Renal cortical epithelial cell (primary cell): ENCODE results near the gene EHMT1. TPM values are rescaled to one million over a fixed set of nuclear protein-coding genes. Genes with fewer than 3 reads are reported as not detected.

Experiments used
- DNase-seq: peaks from one replicate; pipeline ENCODE4 v3.0.0-alpha.2; 2011; ENCODE audit warnings: low read depth
- total RNA-seq: library from RNA; depleted of rRNA; stranded (reverse); fragments of >200 nt; gene quantifications from 2 replicates; pipeline ENCODE4 v1.2.3, GENCODE V29; 2014

The EHMT1 gene
- total RNA-seq, 1 donor from 2014 or later = 92.8 TPM

- DNase-seq = no peak
These were observed 166.1 kb downstream of the EHMT1 start for GRCh38 chr9:137784641-137785513.

DNA sequence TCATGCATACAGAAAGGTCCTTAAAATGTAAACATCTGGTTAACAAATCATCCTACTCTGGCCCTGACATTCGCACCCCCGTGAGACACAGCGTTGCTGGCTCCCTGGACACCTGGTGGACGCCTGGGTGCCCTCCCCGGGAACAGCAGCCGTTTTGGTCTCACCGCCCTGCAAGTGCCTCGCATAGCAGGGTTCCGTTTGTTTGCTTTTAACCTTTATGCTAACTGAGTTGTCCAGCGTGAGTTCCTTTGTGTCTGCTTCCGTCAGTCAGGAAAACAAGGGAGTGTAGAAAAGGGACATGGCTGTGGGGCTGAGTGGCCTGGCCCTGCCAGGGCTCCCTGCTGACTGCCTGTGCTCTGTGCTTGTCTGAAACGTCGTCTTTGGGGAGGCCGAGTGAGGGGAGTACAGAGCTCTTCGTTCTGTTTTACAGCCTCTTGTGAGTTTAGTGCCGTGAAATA lies 166.9 kb downstream of the EHMT1 start:
- no peak for DNase-seq

- DNase-seq = no peak
These were observed 167.7 kb downstream of the EHMT1 start for GRCh38 chr9:137786511-137786920.

GRCh38 chr9:137787381-137787780 lies 168.6 kb downstream of the EHMT1 start:
- DNase-seq = no peak

DNA sequence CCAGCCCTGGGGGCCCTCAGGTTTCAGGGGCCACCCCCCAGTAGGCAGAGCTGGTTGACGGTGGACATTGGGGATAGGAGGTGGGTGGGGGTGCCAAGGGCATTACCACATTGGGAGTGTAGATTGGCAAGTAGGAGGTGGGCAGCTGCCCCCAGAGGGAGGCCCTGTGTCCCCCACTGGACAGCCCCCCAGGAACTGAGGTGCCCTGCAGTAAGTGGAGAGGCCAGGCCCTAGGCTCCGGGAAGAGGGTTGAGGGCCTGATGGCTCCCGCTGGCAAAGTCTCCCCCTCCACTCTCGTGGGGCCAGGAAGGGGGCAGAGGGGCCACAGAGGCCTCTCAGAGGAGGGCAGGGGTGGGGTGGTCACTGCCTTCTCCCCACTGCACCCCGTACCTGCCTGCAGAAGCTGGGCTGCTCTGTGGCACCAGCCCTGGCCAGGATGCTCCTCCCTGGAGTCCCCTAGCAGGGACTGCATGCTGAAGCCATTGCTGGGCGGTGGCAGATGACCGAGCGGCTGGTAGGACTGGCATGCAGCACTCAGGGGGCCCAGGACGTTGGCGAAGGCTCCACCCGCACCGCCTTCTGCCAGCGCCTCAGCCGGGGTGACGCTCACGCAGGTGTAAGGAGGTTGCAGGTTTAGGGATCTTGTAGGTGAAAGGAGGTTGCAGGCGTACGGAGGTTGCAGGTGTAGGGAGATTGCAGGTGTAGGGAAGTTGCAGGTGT lies 169.1 kb downstream of the EHMT1 start:
- DNase-seq = no peak

DNA sequence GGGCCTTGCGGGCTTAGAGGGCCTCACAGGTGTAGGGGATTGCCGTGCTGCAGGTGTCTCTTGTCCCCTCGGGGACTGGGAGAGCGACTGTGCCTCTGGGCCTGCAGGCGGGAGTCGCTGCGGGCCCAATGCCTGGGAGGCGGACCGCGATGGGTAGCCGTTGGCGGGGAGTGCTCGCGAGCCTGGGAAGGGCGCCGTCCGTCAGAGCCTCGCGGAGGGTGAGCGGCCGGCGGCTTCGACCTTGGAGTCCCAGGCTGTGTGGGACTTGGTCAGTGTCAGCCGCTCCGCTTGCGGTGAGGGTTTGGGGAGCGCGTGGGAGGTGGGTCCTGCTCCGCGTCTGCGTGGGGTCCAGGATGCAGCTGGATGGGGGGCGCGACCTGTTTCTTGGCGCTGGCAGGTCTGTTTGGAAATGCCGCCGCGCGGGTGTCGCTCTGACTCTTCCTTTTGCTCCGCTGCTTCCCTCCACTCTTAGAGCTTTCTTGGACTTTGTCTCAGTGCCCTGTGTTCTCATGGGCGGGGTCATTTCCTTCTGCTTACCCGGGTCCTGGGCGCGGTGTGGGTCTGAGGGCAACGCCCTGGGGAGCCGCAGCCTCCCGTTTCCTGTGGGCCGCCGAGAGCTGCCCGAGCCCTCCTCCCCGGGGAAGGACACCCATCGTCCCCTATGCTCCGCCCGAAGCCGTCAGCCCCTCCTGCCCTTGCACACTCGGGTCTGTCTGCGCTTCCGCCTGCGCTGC lies 169.9 kb downstream of the EHMT1 start:
- peak; percentile 18 for DNase-seq

- DNase-seq = peak; percentile 18
These were observed 170.6 kb downstream of the EHMT1 start for GRCh38 chr9:137789295-137789895.

DNA sequence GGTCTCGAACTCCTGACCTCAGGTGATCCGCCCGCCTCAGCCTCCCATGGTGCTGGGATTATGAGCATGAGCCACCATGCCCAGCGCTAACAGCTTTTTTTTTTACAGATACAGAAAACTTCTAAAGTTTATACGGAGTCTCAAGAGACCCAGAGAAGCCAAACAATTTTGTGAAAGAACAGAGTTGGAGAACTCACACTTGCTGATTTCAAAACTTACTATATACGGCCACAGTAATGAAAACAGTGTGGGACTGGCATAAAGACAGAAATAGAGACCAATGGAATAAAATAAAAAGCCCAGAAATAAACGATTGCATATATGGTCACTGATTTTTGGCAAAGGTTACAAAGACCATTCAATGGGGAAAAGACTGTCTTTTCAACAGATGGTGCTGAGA lies 173.1 kb downstream of the EHMT1 start:
- DNase-seq = no peak

DNA sequence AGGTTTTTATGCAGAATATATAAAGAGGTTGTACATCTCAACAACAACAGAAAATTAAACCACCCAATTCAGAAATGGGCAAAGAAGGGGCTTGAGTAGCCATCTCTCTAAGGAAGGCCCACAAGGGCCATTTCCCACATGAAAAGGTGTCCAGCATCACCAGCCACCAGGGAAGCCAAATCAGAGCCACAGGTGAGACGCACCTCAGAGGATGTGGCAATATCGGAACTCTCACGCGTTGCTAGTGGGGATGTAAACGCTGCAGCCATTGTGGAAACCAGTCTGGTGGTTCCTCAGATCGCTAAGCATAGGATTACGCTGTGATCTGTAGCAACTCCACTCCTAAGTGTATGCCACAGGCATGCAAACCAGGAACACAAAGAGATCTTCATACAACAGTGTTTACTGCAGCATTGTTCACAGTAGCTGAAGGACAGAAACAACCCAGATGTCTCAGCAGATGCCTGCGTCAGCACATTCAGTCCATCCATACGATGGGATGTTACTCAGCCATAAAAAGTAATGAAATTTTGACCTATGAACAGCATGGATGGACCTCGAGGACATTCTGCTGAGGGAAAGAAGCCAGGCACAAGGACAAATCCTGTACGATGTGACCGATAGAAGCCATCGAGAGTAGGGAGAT lies 174.5 kb downstream of the EHMT1 start:
- no peak for DNase-seq

DNA sequence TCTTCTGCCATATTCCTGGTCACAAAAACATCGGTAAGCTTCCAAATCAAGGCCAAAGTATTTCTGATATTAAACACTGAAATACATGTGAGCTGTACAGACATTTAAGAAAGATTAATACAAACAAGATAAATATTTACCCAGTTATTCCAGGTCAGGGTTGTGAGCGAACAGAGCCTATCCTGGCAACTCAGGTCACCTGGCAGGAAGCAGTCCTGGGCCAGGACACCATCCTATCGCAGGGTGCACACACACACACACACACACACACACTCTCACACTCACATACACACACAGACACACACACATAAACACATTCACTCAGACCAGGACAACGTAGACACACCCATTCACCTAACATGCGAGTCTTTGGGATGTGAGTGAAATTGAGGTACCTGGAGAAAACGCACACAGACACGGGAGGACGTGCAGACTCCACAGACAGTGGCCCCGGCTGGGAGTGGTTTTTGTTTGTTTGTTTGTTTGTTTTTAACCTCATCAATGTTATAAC lies 176.4 kb downstream of the EHMT1 start:
- no peak for DNase-seq

DNA sequence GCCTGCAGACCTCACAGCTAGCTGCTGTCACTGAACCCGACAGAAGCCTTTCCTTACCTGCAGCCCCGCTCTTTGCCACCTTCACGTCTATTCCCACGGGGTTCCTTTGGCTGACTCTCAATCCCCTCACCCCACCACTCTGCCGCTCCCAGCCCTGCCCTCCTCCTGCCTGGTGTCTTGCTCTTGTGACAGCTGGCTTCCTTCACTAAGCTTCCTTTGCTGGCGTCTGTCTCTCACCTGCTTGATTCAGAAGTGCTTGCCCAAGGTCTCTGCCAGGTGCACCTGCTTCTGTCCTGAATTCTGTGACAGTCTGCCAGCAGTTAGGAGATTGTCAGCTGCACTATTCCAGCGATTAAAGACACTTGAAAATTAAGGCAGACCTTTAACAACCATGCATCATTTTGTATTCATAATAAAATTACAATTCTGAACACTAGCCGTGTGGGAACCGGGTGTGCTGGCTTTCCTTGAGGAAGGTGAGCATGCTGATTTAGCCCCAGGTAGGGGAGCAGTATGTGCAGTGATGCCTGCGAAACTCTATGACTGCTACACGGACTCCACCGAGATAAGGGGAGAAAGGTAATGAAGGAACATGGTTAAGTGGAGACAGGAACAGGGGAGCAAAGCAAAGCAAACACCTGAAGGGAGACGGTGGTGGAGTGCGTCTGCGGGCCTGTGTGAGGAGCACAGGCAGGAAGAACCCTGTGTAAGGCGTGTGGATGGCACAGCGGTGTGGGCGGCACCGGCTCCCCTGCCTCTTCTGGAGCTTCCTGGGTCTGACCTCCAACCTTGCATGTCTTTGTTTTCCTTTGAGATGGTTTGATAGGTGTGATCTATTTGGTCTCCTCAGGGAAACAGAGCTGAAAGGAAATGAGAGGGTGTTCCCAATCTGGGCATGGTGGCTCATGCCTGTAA lies 178.7 kb downstream of the EHMT1 start:
- no peak for DNase-seq

DNA sequence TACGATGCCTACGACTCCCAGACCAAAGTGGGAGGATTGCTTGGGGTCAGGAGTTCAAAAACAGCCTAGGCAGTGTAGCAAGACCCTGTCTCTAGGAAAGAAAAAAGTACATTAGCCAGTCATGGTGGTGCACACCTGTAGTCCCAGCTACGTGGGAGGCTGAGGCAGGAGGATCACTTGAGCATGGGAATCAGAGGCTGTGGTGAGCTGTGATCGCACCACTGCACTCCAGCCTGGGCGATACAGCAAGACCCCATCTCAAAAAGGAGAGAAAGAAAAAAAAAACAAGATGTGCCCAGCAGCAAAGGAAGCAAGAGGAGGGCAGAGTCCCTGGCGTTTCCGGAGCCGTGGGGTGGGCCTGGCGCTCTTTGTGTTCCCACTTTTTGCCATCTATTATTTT lies 179.3 kb downstream of the EHMT1 start:
- DNase-seq = no peak

GRCh38 chr9:137798901-137799629 lies 180.3 kb downstream of the EHMT1 start:
- DNase-seq = no peak

DNA sequence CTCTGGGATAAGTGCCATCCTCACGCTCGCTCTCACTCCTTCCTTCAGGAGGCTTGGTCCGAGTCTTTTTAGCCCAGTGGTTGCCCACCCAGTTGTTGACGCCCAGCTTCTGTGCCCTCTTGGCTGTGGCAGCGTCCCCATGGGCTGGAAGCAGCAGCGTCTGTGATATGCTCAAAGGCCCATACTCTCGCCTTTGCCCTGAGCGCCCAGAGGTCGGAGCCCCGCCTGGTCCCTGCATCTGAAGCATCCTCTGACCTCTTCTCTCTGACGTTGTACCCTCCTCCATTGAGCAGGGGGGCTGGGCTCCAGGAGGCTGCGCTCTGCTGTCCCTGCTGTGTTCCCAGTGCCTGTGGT lies 180.8 kb downstream of the EHMT1 start:
- no peak for DNase-seq

GRCh38 chr9:137800196-137801022 lies 181.6 kb downstream of the EHMT1 start:
- no peak for DNase-seq

GRCh38 chr9:137801023-137801319 lies 182.2 kb downstream of the EHMT1 start:
- DNase-seq = no peak

DNA sequence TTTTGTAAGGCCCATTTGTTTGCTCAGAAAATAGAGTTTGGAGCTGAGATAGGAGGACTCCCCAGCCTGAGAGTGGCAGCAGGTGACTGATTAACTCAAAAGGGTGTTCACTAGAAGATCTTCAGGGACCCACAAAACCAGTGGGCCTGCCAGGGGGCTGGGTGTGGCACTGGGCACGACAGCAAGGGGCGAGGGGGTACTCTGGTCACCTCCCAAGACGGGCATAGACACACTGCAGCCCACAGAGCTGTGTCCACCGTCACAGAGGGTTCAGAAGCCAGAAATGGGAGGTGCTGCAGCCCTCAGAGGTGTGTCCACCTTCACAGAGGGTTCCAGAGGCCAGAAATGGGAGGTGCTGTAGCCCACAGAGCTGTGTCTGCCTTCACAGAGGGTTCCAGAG lies 183.2 kb downstream of the EHMT1 start:
- no peak for DNase-seq

GRCh38 chr9:137802521-137803243 lies 183.9 kb downstream of the EHMT1 start:
- DNase-seq = no peak
